ENCODE data around the gene PNPLA7. TPM values are rescaled to one million over a fixed set of nuclear protein-coding genes. Genes with fewer than 3 reads are reported as not detected.
"Not testable (repeated sequence)": the region's sequence is repeated elsewhere in the genome, so short reads cannot be mapped to it uniquely, and the experiment has no call there.

PNPLA7 gene
- total RNA-seq, 4 donors from 2014 or later, result 0.26 to 25.7 (median 3.4) TPM

DNA sequence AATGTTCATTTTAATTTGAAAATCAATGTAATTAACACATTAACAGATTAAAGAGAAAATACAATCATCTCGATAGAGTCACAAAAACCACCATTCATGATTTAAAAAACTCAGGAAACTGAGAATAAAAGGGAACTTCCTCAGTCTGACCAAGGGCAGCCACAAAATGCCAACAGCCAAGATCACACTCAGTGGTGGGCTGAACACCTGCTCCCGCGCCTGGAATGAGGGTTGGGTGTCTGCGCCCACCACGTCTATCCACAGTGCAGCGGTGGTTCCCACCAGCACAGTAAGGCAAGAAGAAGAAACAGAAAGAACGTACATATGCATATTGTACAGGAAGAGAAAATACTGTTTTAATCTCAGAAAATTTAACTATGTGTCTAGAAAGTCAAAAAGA lies 79.4 kb downstream of the PNPLA7 start:
- Histone ChIP-seq H3K27ac (no peak overlapping the region), H3K9me3 (peaks cover 0 to 7% of the 10 kb centered on the region in 2 donors), H3K36me3 (no peaks in the 10 kb centered on the region), H3K4me1 (no peaks in the 10 kb centered on the region), H3K27me3 (no peaks in the 10 kb centered on the region), H3K4me3 (no peak overlapping the region)
- DNase-seq, result no peak
- TF ChIP-seq POLR2A (IDR thresholded peaks at IDR 0.05), result no peak
- TF ChIP-seq, protein P1, sequence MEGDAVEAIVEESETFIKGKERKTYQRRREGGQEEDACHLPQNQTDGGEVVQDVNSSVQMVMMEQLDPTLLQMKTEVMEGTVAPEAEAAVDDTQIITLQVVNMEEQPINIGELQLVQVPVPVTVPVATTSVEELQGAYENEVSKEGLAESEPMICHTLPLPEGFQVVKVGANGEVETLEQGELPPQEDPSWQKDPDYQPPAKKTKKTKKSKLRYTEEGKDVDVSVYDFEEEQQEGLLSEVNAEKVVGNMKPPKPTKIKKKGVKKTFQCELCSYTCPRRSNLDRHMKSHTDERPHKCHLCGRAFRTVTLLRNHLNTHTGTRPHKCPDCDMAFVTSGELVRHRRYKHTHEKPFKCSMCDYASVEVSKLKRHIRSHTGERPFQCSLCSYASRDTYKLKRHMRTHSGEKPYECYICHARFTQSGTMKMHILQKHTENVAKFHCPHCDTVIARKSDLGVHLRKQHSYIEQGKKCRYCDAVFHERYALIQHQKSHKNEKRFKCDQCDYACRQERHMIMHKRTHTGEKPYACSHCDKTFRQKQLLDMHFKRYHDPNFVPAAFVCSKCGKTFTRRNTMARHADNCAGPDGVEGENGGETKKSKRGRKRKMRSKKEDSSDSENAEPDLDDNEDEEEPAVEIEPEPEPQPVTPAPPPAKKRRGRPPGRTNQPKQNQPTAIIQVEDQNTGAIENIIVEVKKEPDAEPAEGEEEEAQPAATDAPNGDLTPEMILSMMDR (IDR thresholded peaks at IDR 0.05), result no peak
- intact Hi-C loops (cut with DNase I; ENCODE audit: low total_unique reads), result no loop called here

DNA sequence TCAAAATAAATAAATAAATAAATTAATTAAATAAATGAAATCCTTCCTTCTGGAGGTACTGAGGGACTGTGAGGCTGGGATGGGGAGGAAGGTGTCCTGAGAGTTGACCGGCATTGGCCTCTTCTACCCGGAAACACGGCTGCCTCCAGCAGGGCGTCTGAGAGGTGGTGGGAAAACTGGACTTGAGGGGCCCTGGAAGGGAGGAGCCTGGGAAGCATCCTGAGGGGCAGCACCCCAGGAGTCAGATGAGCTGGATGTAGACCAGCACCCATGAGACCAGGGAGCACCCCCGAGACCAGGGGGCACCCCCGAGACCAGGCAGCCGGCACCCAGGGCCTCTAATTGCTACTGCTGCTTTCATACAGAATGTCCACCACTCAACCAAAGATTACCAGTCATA lies 82.3 kb downstream of the PNPLA7 start:
- no peak for DNase-seq
- intact Hi-C loops (cut with DNase I; ENCODE audit: low total_unique reads), result no loop called here
- no peak for TF ChIP-seq POLR2A (IDR thresholded peaks at IDR 0.05)
- TF ChIP-seq, protein P1 (IDR thresholded peaks at IDR 0.05), result no peak
- no peaks in the 10 kb centered on the region for H3K36me3 ChIP-seq
- H3K27ac ChIP-seq, result no peak overlapping the region
- H3K9me3 ChIP-seq, result no peaks in the 10 kb centered on the region
- H3K27me3 ChIP-seq, result no peaks in the 10 kb centered on the region
- H3K4me1 ChIP-seq, result no peaks in the 10 kb centered on the region
- no peak overlapping the region for H3K4me3 ChIP-seq

GRCh38 chr9:137467161-137467581 lies 83.0 kb downstream of the PNPLA7 start:
- intact Hi-C loops (cut with DNase I; ENCODE audit: low total_unique reads), result no loop called here
- TF ChIP-seq, protein P1 (IDR thresholded peaks at IDR 0.05), result no peak
- TF ChIP-seq POLR2A (IDR thresholded peaks at IDR 0.05), result no peak
- no peak for DNase-seq
- Histone ChIP-seq H3K27ac (no peak overlapping the region), H3K9me3 (no peaks in the 10 kb centered on the region), H3K4me1 (no peaks in the 10 kb centered on the region), H3K36me3 (no peaks in the 10 kb centered on the region), H3K4me3 (no peak overlapping the region), H3K27me3 (no peaks in the 10 kb centered on the region)

DNA sequence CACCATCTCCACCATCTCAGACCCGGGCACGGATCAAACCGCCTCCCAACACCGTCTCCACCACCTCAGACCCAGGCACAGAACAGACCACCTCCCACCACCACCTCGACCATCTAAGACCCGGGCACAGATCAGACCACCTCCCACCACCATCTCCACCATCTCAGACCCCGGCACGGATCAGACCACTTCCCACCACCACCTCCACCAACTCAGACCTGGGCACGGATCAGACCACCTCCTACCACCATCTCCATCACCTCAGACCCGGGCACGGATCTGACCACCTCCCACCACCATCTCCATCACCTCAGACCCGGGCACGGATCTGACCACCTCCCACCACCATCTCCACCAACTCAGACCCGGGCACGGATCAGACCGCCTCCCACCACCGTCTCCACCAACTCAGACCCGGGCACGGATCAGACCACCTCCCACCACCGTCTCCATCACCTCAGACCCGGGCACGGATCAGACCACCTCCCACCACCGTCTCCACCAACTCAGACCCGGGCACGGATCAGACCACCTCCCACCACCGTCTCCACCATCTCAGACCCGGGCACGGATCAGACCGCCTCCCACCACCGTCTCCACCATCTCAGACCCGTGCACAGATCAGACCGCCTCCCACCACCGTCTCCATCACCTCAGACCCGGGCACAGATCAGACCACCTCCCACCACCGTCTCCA lies 83.7 kb downstream of the PNPLA7 start:
- H3K27ac ChIP-seq; DNase-seq; H3K36me3 ChIP-seq; H3K27me3 ChIP-seq; H3K9me3 ChIP-seq; intact Hi-C loops (cut with DNase I; ENCODE audit: low total_unique reads); H3K4me3 ChIP-seq; H3K4me1 ChIP-seq: not testable (repeated sequence)

DNA sequence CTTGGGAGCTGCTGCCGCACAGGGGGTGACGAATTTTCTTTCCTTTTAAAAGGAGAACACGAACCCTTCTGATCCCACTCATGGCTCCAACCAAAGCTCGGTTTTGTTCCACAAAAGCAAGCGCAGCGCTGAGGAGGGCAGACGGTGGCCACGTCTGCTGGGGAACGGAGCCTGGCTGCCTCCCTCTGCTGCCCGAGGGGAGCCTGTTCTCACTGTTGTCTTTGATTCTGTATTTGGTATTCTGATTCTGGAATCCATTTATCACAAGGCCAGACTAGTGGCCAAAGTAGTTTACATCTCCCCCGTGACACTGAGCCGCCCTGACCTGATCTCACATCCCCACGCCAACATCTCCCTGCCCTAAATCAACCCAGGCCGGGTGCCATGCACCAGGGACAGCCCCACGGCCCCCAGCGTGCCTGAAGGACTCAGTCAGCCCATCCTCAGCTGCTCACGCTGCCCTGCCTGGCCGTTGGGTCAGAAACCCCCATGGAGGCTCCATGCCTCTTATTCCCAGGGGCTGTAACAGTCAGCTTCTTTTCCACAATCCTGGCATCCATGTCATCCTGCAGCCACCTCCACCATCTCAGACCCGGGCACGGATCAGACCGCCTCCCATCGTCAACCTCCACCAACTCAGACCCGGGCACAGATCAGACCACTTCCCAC lies 84.3 kb downstream of the PNPLA7 start:
- TF ChIP-seq POLR2A (IDR thresholded peaks at IDR 0.05), result no peak
- intact Hi-C loops (cut with DNase I; ENCODE audit: low total_unique reads), result no loop called here
- no peak for DNase-seq
- H3K27me3 ChIP-seq, result no peaks in the 10 kb centered on the region
- no peak overlapping the region for H3K4me3 ChIP-seq
- no peaks in the 10 kb centered on the region for H3K4me1 ChIP-seq
- no peak overlapping the region for H3K27ac ChIP-seq
- H3K36me3 ChIP-seq, result no peaks in the 10 kb centered on the region
- H3K9me3 ChIP-seq, result no peaks in the 10 kb centered on the region

DNA sequence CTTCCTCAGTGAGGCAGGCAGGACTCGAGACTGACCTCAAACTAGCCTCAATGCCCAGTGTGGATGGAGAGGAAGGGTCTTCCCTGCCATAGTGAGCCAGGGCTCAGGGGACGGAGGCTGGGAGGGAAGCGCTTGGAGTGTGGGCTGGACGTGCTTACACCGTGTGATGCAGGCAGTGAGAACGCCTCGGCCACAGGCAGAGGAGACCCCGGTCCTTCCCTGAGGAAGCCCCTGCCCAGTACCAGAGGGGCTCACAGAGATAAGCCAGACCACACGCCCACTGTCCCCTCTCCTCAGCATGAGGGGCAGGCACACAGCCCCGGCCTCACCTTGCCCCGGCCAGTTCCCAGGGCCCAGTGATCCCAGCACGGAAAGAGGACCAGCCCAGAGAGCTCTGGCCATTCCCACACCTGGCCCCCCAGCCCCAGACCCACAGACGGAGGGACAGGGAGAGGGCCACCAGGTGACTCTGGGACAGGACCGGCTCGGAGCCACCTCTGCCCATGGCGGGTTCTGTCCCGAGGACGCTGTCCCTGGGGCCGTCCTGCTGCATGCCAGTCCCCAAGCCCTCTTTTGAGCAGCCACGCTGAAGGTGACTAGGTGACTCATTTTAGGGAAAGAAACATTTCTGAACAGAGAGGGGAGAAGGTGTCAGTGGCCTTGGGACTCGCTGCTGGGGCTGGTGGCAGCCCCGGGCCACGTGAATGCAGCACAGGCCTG lies 85.0 kb downstream of the PNPLA7 start:
- DNase-seq, result no peak
- TF ChIP-seq POLR2A (IDR thresholded peaks at IDR 0.05), result no peak
- H3K27me3 ChIP-seq, result no peaks in the 10 kb centered on the region
- no peaks in the 10 kb centered on the region for H3K9me3 ChIP-seq
- no peak overlapping the region for H3K4me3 ChIP-seq
- H3K36me3 ChIP-seq, result no peaks in the 10 kb centered on the region
- no peak overlapping the region for H3K27ac ChIP-seq
- H3K4me1 ChIP-seq, result no peaks in the 10 kb centered on the region
- intact Hi-C loops (cut with DNase I; ENCODE audit: low total_unique reads), result no loop called here
